ENCODE measurements around the gene DR1.

DNA sequence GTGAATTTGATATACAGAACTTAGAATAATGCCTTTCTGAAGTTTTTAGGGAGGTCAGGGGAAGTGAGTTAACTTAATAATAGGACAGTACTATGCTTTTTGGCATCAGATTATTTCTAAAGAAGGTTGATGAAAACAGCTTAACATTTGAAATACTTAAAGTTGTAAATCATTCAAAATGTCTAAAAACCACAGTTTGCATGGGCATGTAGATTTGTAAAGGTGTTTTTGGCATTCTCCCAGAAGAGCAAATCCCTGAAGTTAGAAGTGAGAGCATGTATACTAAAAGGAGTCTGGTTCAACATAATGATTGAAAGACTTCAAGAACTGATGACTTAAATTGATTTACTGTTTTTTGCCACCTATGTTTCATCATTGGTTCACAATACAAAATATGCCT lies 6.7 kb downstream of the DR1 start:
- TF ChIP-seq, protein P1, sequence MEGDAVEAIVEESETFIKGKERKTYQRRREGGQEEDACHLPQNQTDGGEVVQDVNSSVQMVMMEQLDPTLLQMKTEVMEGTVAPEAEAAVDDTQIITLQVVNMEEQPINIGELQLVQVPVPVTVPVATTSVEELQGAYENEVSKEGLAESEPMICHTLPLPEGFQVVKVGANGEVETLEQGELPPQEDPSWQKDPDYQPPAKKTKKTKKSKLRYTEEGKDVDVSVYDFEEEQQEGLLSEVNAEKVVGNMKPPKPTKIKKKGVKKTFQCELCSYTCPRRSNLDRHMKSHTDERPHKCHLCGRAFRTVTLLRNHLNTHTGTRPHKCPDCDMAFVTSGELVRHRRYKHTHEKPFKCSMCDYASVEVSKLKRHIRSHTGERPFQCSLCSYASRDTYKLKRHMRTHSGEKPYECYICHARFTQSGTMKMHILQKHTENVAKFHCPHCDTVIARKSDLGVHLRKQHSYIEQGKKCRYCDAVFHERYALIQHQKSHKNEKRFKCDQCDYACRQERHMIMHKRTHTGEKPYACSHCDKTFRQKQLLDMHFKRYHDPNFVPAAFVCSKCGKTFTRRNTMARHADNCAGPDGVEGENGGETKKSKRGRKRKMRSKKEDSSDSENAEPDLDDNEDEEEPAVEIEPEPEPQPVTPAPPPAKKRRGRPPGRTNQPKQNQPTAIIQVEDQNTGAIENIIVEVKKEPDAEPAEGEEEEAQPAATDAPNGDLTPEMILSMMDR (IDR thresholded peaks at IDR 0.05; ENCODE audit: low read depth, low read length): no peak
- TF ChIP-seq POLR2A (IDR thresholded peaks at IDR 0.05; ENCODE audit: extremely low read depth, insufficient read length): no peak
